A549 (cell line): ENCODE data around the gene SLC9A9. TPM values are rescaled to one million over a fixed set of nuclear protein-coding genes. Genes with fewer than 3 reads are reported as not detected.
A peak's percentile ranks its signal among the peaks of the same experiment; 100 is the strongest.

Experiments
- ATAC-seq, 2 experiments: fragments of 200-7000 bp in 1 of 2; fragments of >200 bp in 1 of 2; cut with Nextera tagmentation in 1 of 2; cut with Tn5 transposase in 1 of 2; 3 replicates each; pipeline versions ENCODE4 v1.8.0 to v1.9.1; 2018 to 2020; ENCODE audit warnings: mild to moderate bottlenecking in 1 of 2, moderate library complexity in 1 of 2
- CTCF ChIA-PET: fragments of 300-600 bp; sonication (Branson Sonifier 250); formaldehyde crosslinking; extraction: SDS; loops from one replicate; lab custom pipeline; 2021; ENCODE audit warnings: antibody characterized with exemption, inconsistent platforms; lab: Yijun Ruan, JAX
- POLR2A ChIA-PET: fragments of 350-600 bp; formaldehyde crosslinking; extraction: SDS; loops from one replicate; lab custom pipeline; 2021; ENCODE audit warnings: antibody characterized with exemption, inconsistent platforms; lab: Yijun Ruan, JAX
- DNase-seq, 2 experiments: peaks; one replicate each; pipeline versions ENCODE4 v3.0.0 to v3.0.0-alpha.2; 2011 to 2016; ENCODE audit warnings: low read depth in 1 of 2, low spot score in 1 of 2
- FAIRE-seq: peaks from 2 replicates; lab custom pipeline; 2011; peaks lifted over from hg19 to GRCh38; lab: Jason Lieb, UNC
- H3K27ac ChIP-seq, 2 experiments: fragments of >200 bp; sonication (Bioruptor Twin); formaldehyde crosslinking; 3 replicates each; pipeline ENCODE4 v1.5.1; 2016 to 2017
- H3K4me1 ChIP-seq: fragments of >200 bp; sonication (Bioruptor Twin); formaldehyde crosslinking; 3 replicates; pipeline ENCODE4 v1.6.1; 2016
- H3K4me2 ChIP-seq: fragments of >200 bp; sonication (Bioruptor Twin); formaldehyde crosslinking; 3 replicates; pipeline ENCODE4 v1.6.1; 2016
- H3K4me3 ChIP-seq: fragments of >200 bp; sonication (Bioruptor Twin); formaldehyde crosslinking; 3 replicates; pipeline ENCODE4 v1.5.1; 2016
- H3K9me3 ChIP-seq: fragments of >200 bp; sonication (Bioruptor Twin); formaldehyde crosslinking; 3 replicates; pipeline ENCODE4 v1.6.1; 2016
- ATOH8 ChIP-seq: fragments of 250-450 bp; sonication (Bioruptor Pico); IDR thresholded peaks from 2 replicates; pipeline ENCODE4 v1.5.0; 2020; ENCODE audit warnings: low read depth, mild to moderate bottlenecking, moderate library complexity
- BCL3 ChIP-seq: fragments of >200 bp; sonication (Bioruptor Twin); formaldehyde crosslinking; IDR thresholded peaks from 3 replicates; pipeline ENCODE4 v1.6.1; 2016
- BHLHE40 ChIP-seq: IDR thresholded peaks from 2 replicates; pipeline ENCODE4 v1.6.1; 2012; ENCODE audit warnings: low read depth, low read length, inconsistent platforms
- CEBPB ChIP-seq, 2 experiments: fragments of >200 bp in 1 of 2; sonication (Bioruptor Twin) in 1 of 2; formaldehyde crosslinking in 1 of 2; IDR thresholded peaks; 2 replicates each; pipeline ENCODE4 v1.6.1; 2012 to 2016
- CTCF ChIP-seq: fragments of >200 bp; sonication (Bioruptor Twin); formaldehyde crosslinking; IDR thresholded peaks from 3 replicates; pipeline ENCODE4 v1.5.1; 2016
- E2F6 ChIP-seq: IDR thresholded peaks from 2 replicates; pipeline ENCODE4 v1.6.1; 2012; ENCODE audit warnings: low read depth, borderline replicate concordance
- EHF ChIP-seq: fragments of 250-450 bp; sonication (Bioruptor Pico); IDR thresholded peaks from 2 replicates; pipeline ENCODE4 v1.5.0; 2020; ENCODE audit warnings: mild to moderate bottlenecking
- EHMT2 ChIP-seq: fragments of 200-600 bp; sonication (generic); IDR thresholded peaks from 2 replicates; pipeline ENCODE4 v1.6.1; 2016; ENCODE audit warnings: antibody characterized with exemption, low read depth, mild to moderate bottlenecking, moderate library complexity
- ELK1 ChIP-seq: fragments of 150-350 bp; IDR thresholded peaks from 2 replicates; pipeline ENCODE4 v1.6.1; 2014; ENCODE audit warnings: low read depth, mild to moderate bottlenecking, low read length
- FOSL2 ChIP-seq, 2 experiments: fragments of 450-650 bp in 1 of 2; fragments of >200 bp in 1 of 2; sonication (Bioruptor Twin) in 1 of 2; formaldehyde crosslinking; IDR thresholded peaks; 2 replicates each; pipeline versions ENCODE4 v1.5.0 to v1.6.1; 2016 to 2020; ENCODE audit warnings: mild to moderate bottlenecking in 1 of 2, moderate library complexity in 1 of 2
- GATA3 ChIP-seq: IDR thresholded peaks from 2 replicates; pipeline ENCODE4 v1.6.1; 2012; ENCODE audit warnings: borderline replicate concordance
- HOXA7 ChIP-seq: fragments of 250-450 bp; sonication (Bioruptor Pico); IDR thresholded peaks from 2 replicates; pipeline ENCODE4 v1.5.0; 2020; ENCODE audit warnings: mild to moderate bottlenecking, moderate library complexity
- JUN ChIP-seq, 2 experiments: fragments of >200 bp; sonication (Bioruptor Twin); formaldehyde crosslinking; IDR thresholded peaks; 2 replicates in 1 of 2; 3 replicates in 1 of 2; pipeline ENCODE4 v1.6.1; 2016 to 2017
- MAZ ChIP-seq: fragments of 150-350 bp; IDR thresholded peaks from 2 replicates; pipeline ENCODE4 v1.6.1; 2014; ENCODE audit warnings: antibody characterized with exemption, low read depth, low read length, borderline replicate concordance
- MYC ChIP-seq: IDR thresholded peaks from 2 replicates; pipeline ENCODE4 v1.6.1; 2012; ENCODE audit warnings: mild to moderate bottlenecking, inconsistent platforms, low read length, improper control_type of control experiment, borderline replicate concordance
- NPAS2 ChIP-seq: fragments of 250-450 bp; sonication (Bioruptor Pico); IDR thresholded peaks from 2 replicates; pipeline ENCODE4 v1.8.0; 2022; ENCODE audit warnings: mild to moderate bottlenecking, moderate library complexity, borderline replicate concordance
- RAD21 ChIP-seq, 2 experiments: fragments of >200 bp in 1 of 2; sonication (Bioruptor Twin) in 1 of 2; formaldehyde crosslinking in 1 of 2; IDR thresholded peaks in 1 of 2; conservative IDR thresholded peaks in 1 of 2; 2 replicates in 1 of 2; 3 replicates in 1 of 2; pipeline ENCODE4 v1.6.1; 2012 to 2018; ENCODE audit warnings: inconsistent platforms in 1 of 2
- REST ChIP-seq: fragments of 200-600 bp; sonication (generic); IDR thresholded peaks from 2 replicates; pipeline ENCODE4 v1.6.1; 2016; ENCODE audit warnings: antibody characterized with exemption, mild to moderate bottlenecking, moderate library complexity
- RFX5 ChIP-seq: fragments of 450-650 bp; IDR thresholded peaks from 2 replicates; pipeline ENCODE4 v1.7.1; 2014; ENCODE audit warnings: antibody characterized with exemption, mild to moderate bottlenecking, moderate library complexity
- USF2 ChIP-seq: fragments of 450-650 bp; IDR thresholded peaks from 2 replicates; pipeline ENCODE4 v1.6.1; 2014; ENCODE audit warnings: antibody characterized with exemption
- ZNF302 ChIP-seq: fragments of 250-450 bp; sonication (Bioruptor Pico); IDR thresholded peaks from 2 replicates; pipeline ENCODE4 v1.9.0; 2021; ENCODE audit warnings: inconsistent platforms, mild to moderate bottlenecking, moderate library complexity
- ZSCAN20 ChIP-seq: fragments of 250-450 bp; sonication (Bioruptor Pico); IDR thresholded peaks from 2 replicates; pipeline ENCODE4 v1.8.0; 2022; ENCODE audit warnings: mild to moderate bottlenecking, moderate library complexity
- WGBS: methylation state at CpG from one replicate; pipeline ENCODE4 v1.1.6; 2017; ENCODE audit errors: missing lambda C conversion rate; 5-methylcytosine and 5-hydroxymethylcytosine counted together
- polyA plus RNA-seq, 4 experiments: library from polyadenylated mRNA; depleted of rRNA in 3 of 4; stranded (reverse); fragments of >200 nt; fragmentation: RNase III in 1 of 4; extraction: RNeasy Plus Mini Kit Qiagen cat#74134 plus additional on column Dnase treatment in 1 of 4; gene quantifications; 2 replicates in 3 of 4; 3 replicates in 1 of 4; pipeline ENCODE4 v1.2.3, GENCODE V29; 2011 to 2017

SLC9A9 gene
- polyA plus RNA-seq, 2 of the 4 experiments (the other 2 are of a cell fraction): 0.10 to 0.32 TPM

- TF ChIP-seq E2F6: no peak
- no peak for TF ChIP-seq ELK1
- TF ChIP-seq CEBPB (IDR thresholded peaks at IDR 0.05): no peak
- TF ChIP-seq RAD21 (conservative IDR thresholded peaks at IDR 0.05 in 1 of 2, IDR thresholded peaks at IDR 0.05 in 1 of 2): no peak
- no peak for TF ChIP-seq BCL3
- TF ChIP-seq JUN (IDR thresholded peaks at IDR 0.05): no peak
- TF ChIP-seq RFX5: no peak
- TF ChIP-seq NPAS2 (CRISPR knock-in tag): no peak
- no peak for TF ChIP-seq HOXA7 (CRISPR knock-in tag)
- TF ChIP-seq USF2: no peak
- FAIRE-seq: no peak
- ATAC-seq: no peak
- 0 out of 3 replicates have a peak, but pooled peaks cover 1% of the 10 kb centered on the region for H3K9me3 ChIP-seq
- no peaks in the 10 kb centered on the region for H3K4me1 ChIP-seq
- 13% methylated on average over 3 of the region's 3 CpGs for WGBS
- POLR2A ChIA-PET: interaction anchor here (0.5 kb wide), 1 partner anchor 1861 kb away, joined by 3 read pairs; no protein-coding TSS in a partner anchor
- CTCF ChIA-PET: no interaction called here
- DNase-seq: no peak
- H3K4me3 ChIP-seq: no peak overlapping the region
- H3K4me2 ChIP-seq: no peak overlapping the region
- no peak overlapping the region for H3K27ac ChIP-seq
Observed at GRCh38 chr3:143552851-143553250, 295.4 kb downstream of the SLC9A9 start.

- DNase-seq (no peak), FAIRE-seq (peak; percentile 63), ATAC-seq (no peak)
- ChIA-PET POLR2A (no interaction called here), CTCF (interaction anchor here (0.8 kb wide), 1 partner anchor 28 kb away, joined by 3 read pairs; no protein-coding TSS in a partner anchor)
- Histone ChIP-seq H3K4me1 (no peaks in the 10 kb centered on the region), H3K4me3 (no peak overlapping the region), H3K27ac (no peak overlapping the region), H3K9me3 (no peaks in the 10 kb centered on the region), H3K4me2 (no peak overlapping the region)
- WGBS: 43% methylated on average over 2 of the region's 2 CpGs
- TF ChIP-seq ZNF302 (CRISPR knock-in tag) (no peak), MAZ (no peak), BHLHE40 (no peak), CTCF (no peak), GATA3 (no peak), HOXA7 (CRISPR knock-in tag) (no peak), EHMT2 (no peak), EHF (CRISPR knock-in tag) (no peak), MYC (no peak), BCL3 (no peak), ATOH8 (CRISPR knock-in tag) (no peak), REST (no peak), USF2 (no peak), FOSL2 (IDR thresholded peaks at IDR 0.05) (no peak), FOSL2 (CRISPR knock-in tag; IDR thresholded peaks at IDR 0.05) (no peak), ZSCAN20 (CRISPR knock-in tag) (no peak)
Observed at GRCh38 chr3:143551761-143552160, 296.5 kb downstream of the SLC9A9 start.
